Right lobe of liver (tissue), 4 donors: ENCODE measurements around the gene RSAD1.

Experiments
- POLR2A ChIP-seq: fragments of 450-650 bp; IDR thresholded peaks from one replicate; pipeline ENCODE4 v1.6.1; 2017; ENCODE audit warnings: antibody characterized with exemption, mild to moderate bottlenecking
- TF ChIP-seq, protein P1 (sequence below), 4 donors: fragments of 200-600 bp in 3 of 4; fragments of 450-650 bp in 1 of 4; IDR thresholded peaks; one replicate each; pipeline versions ENCODE4 v1.5.1 to v1.8.0; 2016 to 2022; ENCODE audit warnings: antibody characterized with exemption in 4 of 4, mild to moderate bottlenecking in 2 of 4
- donor health status: DM: no; HTN: no; CAD: no.
- donor health status: DM: no; HTN: no; CAD: no.
- donor health status: DM: no; HTN: yes; CAD: no.

DNA sequence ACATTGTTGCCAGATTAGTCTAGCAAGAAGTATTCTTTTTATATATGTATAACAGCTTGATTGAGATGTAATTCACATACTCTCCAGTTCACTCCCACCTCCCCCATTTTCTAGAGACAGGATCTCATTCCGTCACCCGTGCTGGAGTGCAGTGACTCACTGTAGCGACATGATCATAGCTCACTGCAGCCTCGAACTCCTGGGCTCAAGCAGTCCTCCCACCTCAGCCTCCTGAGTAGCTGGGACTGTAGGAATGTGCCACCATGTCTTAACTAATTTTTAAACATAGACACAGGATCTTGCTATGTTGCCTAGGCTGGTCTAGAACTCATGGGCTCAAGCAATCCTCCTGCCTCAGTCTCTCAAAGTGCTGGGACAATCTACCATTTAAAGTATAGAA lies 3.3 kb upstream of the RSAD1 start:
- TF ChIP-seq, protein P1, sequence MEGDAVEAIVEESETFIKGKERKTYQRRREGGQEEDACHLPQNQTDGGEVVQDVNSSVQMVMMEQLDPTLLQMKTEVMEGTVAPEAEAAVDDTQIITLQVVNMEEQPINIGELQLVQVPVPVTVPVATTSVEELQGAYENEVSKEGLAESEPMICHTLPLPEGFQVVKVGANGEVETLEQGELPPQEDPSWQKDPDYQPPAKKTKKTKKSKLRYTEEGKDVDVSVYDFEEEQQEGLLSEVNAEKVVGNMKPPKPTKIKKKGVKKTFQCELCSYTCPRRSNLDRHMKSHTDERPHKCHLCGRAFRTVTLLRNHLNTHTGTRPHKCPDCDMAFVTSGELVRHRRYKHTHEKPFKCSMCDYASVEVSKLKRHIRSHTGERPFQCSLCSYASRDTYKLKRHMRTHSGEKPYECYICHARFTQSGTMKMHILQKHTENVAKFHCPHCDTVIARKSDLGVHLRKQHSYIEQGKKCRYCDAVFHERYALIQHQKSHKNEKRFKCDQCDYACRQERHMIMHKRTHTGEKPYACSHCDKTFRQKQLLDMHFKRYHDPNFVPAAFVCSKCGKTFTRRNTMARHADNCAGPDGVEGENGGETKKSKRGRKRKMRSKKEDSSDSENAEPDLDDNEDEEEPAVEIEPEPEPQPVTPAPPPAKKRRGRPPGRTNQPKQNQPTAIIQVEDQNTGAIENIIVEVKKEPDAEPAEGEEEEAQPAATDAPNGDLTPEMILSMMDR (IDR thresholded peaks at IDR 0.05): no peak
- TF ChIP-seq POLR2A: no peak
